ENCODE results near the gene DYNLRB2. TPM values are rescaled to one million over a fixed set of nuclear protein-coding genes. Genes with fewer than 3 reads are reported as not detected.

Gene DYNLRB2
- total and polyA plus RNA-seq, 2 experiments from 2014 or later, result not detected

DNA sequence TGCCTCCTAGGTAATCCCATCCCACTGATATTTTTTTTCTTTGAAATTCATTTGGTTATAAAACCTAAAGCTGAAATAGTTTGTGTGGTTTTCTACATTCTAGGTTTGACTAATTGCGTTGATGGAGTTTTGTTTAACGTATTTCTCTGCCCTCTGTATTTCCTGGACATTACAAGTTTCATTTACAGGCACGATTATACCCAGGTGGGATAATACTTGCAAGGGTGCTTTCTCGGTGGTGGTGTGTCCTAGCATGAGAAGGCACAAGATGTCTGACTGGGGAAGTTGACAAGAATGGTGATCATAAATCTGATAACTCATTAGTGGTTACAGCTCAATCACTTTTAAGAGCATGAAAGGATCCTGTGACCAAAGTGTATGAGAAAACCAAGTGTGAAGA is 45.0 kb downstream of the DYNLRB2 start:
- Histone ChIP-seq H4K20me1 (replicated peaks; ENCODE audit: insufficient read depth) (no peaks in the 10 kb centered on the region), H2AFZ (no peak overlapping the region), H3K4me3 (no peak overlapping the region), H3K27ac (ENCODE audit: low read depth) (no peak overlapping the region), H3K36me3 (ENCODE audit: insufficient read depth) (no peaks in the 10 kb centered on the region), H3K9me2 (ENCODE audit: insufficient read depth) (peaks cover 6% of the 10 kb centered on the region; the same call in 1 of the 2 replicates), H3F3A (replicated peaks; ENCODE audit: low read depth) (no peaks in the 10 kb centered on the region), H3K4me2 (no peak overlapping the region), H3K4me1 (ENCODE audit: insufficient read depth) (no peaks in the 10 kb centered on the region), H3K27me3 (ENCODE audit: insufficient read depth) (no peaks in the 10 kb centered on the region), H3K79me2 (replicated peaks; ENCODE audit: insufficient read depth) (no peaks in the 10 kb centered on the region)
- DNase-seq (ENCODE audit: low spot score), result no peak
- no peaks in the 10 kb centered on the region for H3K4me1 Mint-ChIP-seq
- H3K4me3 Mint-ChIP-seq, result no peak overlapping the region
- peaks cover 50% of the 10 kb centered on the region for H3K9me3 Mint-ChIP-seq
- peaks cover 4% of the 10 kb centered on the region; the same call in 1 of the 3 replicates for H3K36me3 Mint-ChIP-seq (ENCODE audit: low read depth)
- no peak for ATAC-seq
- TF ChIP-seq ETS1 (IDR thresholded peaks at IDR 0.05), result no peak
- no peak for TF ChIP-seq CREB1 (CRISPR knock-in tag; IDR thresholded peaks at IDR 0.05; ENCODE audit: low read depth)
- no peak for TF ChIP-seq EZH2 (IDR thresholded peaks at IDR 0.05; ENCODE audit: low read depth, unreplicated experiment)
- TF ChIP-seq EZH2phosphoT487 (IDR thresholded peaks at IDR 0.05; ENCODE audit: unreplicated experiment), result no peak
- no peak for TF ChIP-seq REST (IDR thresholded peaks at IDR 0.05; ENCODE audit: unreplicated experiment)
- H3K27me3 Mint-ChIP-seq (ENCODE audit: insufficient read depth, low read depth, poor library complexity), result peaks cover 2% of the 10 kb centered on the region
- no peak overlapping the region for H3K27ac Mint-ChIP-seq

GRCh38 chr16:80586476-80586875 is 45.7 kb downstream of the DYNLRB2 start:
- DNase-seq (ENCODE audit: low spot score), result no peak
- Histone ChIP-seq H3K27me3 (ENCODE audit: insufficient read depth) (no peaks in the 10 kb centered on the region), H3K4me3 (no peak overlapping the region), H2AFZ (no peak overlapping the region), H3K4me1 (ENCODE audit: insufficient read depth) (no peaks in the 10 kb centered on the region), H4K20me1 (replicated peaks; ENCODE audit: insufficient read depth) (no peaks in the 10 kb centered on the region), H3K9me2 (ENCODE audit: insufficient read depth) (peaks cover 6% of the 10 kb centered on the region; the same call in 1 of the 2 replicates), H3K4me2 (no peak overlapping the region), H3F3A (replicated peaks; ENCODE audit: low read depth) (no peaks in the 10 kb centered on the region), H3K36me3 (ENCODE audit: insufficient read depth) (no peaks in the 10 kb centered on the region), H3K79me2 (replicated peaks; ENCODE audit: insufficient read depth) (no peaks in the 10 kb centered on the region), H3K27ac (ENCODE audit: low read depth) (no peak overlapping the region)
- Mint-ChIP-seq H3K4me3 (no peak overlapping the region), H3K9me3 (peaks cover 50% of the 10 kb centered on the region), H3K27ac (no peak overlapping the region), H3K36me3 (ENCODE audit: low read depth) (peaks cover 4% of the 10 kb centered on the region; the same call in 1 of the 3 replicates), H3K4me1 (no peaks in the 10 kb centered on the region), H3K27me3 (ENCODE audit: insufficient read depth, low read depth, poor library complexity) (peaks cover 2% of the 10 kb centered on the region)
- no peak for ATAC-seq
- TF ChIP-seq CREB1 (CRISPR knock-in tag; IDR thresholded peaks at IDR 0.05; ENCODE audit: low read depth) (no peak), REST (IDR thresholded peaks at IDR 0.05; ENCODE audit: unreplicated experiment) (no peak), ETS1 (IDR thresholded peaks at IDR 0.05) (no peak), EZH2phosphoT487 (IDR thresholded peaks at IDR 0.05; ENCODE audit: unreplicated experiment) (no peak)
